HEK293T (cell line): ENCODE results near the gene ME1.

Experiments used
- ARNT ChIP-seq: fragments of 450-650 bp; IDR thresholded peaks from 2 replicates; pipeline ENCODE4 v1.6.1; 2017; ENCODE audit warnings: mild to moderate bottlenecking
- BHLHE40 ChIP-seq: fragments of 450-650 bp; IDR thresholded peaks from 2 replicates; pipeline ENCODE4 v1.6.1; 2016; ENCODE audit warnings: mild to moderate bottlenecking, moderate library complexity, borderline replicate concordance
- CTBP1 ChIP-seq: fragments of 450-650 bp; IDR thresholded peaks from 2 replicates; pipeline ENCODE4 v1.6.1; 2016; ENCODE audit warnings: borderline replicate concordance
- ELF4 ChIP-seq: fragments of 450-650 bp; IDR thresholded peaks from 2 replicates; pipeline ENCODE4 v1.6.1; 2017; ENCODE audit warnings: antibody characterized with exemption
- FOXA1 ChIP-seq: fragments of 450-650 bp; IDR thresholded peaks from 2 replicates; pipeline ENCODE4 v1.6.1; 2016; ENCODE audit warnings: mild to moderate bottlenecking
- LEF1 ChIP-seq: fragments of 450-650 bp; IDR thresholded peaks from 2 replicates; pipeline ENCODE4 v1.6.1; 2017; ENCODE audit warnings: mild to moderate bottlenecking, borderline replicate concordance
- NFRKB ChIP-seq: fragments of 450-650 bp; IDR thresholded peaks from 2 replicates; pipeline ENCODE4 v1.6.1; 2016; ENCODE audit warnings: mild to moderate bottlenecking, moderate library complexity
- SP1 ChIP-seq: fragments of 450-650 bp; IDR thresholded peaks from 2 replicates; pipeline ENCODE4 v1.6.1; 2017
- SUZ12 ChIP-seq: fragments of 450-650 bp; IDR thresholded peaks from 2 replicates; pipeline ENCODE4 v1.6.1; 2016; ENCODE audit warnings: mild to moderate bottlenecking
- TARDBP ChIP-seq: fragments of 450-650 bp; IDR thresholded peaks from 2 replicates; pipeline ENCODE4 v1.6.1; 2016
- ZNF384 ChIP-seq: fragments of 450-650 bp; IDR thresholded peaks from 2 replicates; pipeline ENCODE4 v1.6.1; 2016
- TF ChIP-seq, protein P1 (sequence below): fragments of 450-650 bp; IDR thresholded peaks from 2 replicates; pipeline ENCODE4 v1.6.1; 2016

GRCh38 chr6:83429857-83430610, 817 bp downstream of the ME1 start:
- TF ChIP-seq SP1: no peak
- TF ChIP-seq TARDBP: no peak
- TF ChIP-seq BHLHE40: no peak
- TF ChIP-seq CTBP1: no peak
- TF ChIP-seq ARNT: no peak
- TF ChIP-seq FOXA1: no peak
- TF ChIP-seq ELF4: no peak
- no peak for TF ChIP-seq ZNF384
- TF ChIP-seq, protein P1, sequence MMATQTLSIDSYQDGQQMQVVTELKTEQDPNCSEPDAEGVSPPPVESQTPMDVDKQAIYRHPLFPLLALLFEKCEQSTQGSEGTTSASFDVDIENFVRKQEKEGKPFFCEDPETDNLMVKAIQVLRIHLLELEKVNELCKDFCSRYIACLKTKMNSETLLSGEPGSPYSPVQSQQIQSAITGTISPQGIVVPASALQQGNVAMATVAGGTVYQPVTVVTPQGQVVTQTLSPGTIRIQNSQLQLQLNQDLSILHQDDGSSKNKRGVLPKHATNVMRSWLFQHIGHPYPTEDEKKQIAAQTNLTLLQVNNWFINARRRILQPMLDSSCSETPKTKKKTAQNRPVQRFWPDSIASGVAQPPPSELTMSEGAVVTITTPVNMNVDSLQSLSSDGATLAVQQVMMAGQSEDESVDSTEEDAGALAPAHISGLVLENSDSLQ: peak; percentile 77
- TF ChIP-seq SUZ12: no peak
- no peak for TF ChIP-seq LEF1
- TF ChIP-seq NFRKB: no peak
